ENCODE data around the gene KCNT2. TPM values are rescaled to one million over a fixed set of nuclear protein-coding genes. Genes with fewer than 3 reads are reported as not detected.

KCNT2 gene
- total and polyA plus RNA-seq, 10 of the 15 experiments (the other 5 are each of a cell fraction or from before 2014, with no cell fraction given), result not detected

- TF ChIP-seq CUX1 (IDR thresholded peaks at IDR 0.05; ENCODE audit: insufficient replicate concordance, low read depth, low read length) (no peak), POLR2A (IDR thresholded peaks at IDR 0.05; ENCODE audit: low read depth, low read length) (no peak), ZBTB33 (IDR thresholded peaks at IDR 0.05) (no peak), CTCF (IDR thresholded peaks at IDR 0.05 in 2 of 3, conservative IDR thresholded peaks at IDR 0.05 in 1 of 3; ENCODE audit: control insufficient read depth in 2 of 3, extremely low read depth in 1 of 3, insufficient read depth in 1 of 3, low read depth in 3 of 3, low read length in 3 of 3) (no peak), IRF5 (IDR thresholded peaks at IDR 0.05; ENCODE audit: borderline replicate concordance) (no peak)
Measured at GRCh38 chr1:196380316-196380715, 227.9 kb downstream of the KCNT2 start (continued).

All from GM12878 (cell line).